Activated CD8-positive, alpha-beta memory T cell treated with anti-CD3 and anti-CD28 coated beads, Interleukin-2, amount 50 U/mL, for 1 hour (primary cell): Measurements from ENCODE around the gene GPR31.

Source experiments
- DNase-seq: peaks from one replicate; pipeline ENCODE4 v3.0.0-alpha.2; 2020; ENCODE audit errors: extremely low read depth

Gene GPR31

GRCh38 chr6:167140589-167141474 is 16.9 kb downstream of the GPR31 start:
- no peak for DNase-seq

DNA sequence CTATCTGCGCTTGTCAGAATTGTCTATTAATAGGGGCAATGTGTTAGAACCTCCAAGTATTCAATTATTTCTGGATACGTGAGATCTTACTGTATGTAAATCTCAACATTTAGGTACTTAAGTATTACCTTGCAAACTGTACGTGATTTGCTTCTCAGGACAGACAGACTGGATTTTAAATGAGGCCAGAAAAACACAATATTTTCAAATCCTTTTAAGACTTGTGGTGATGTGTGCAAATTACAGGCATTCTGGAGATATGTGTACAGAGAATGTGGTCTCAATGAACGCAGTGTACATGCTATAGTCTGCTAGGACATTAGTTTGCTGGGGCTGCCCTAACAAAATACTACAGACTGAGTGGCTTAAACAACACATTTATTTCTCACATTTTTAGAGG is 18.0 kb downstream of the GPR31 start:
- DNase-seq: no peak

DNA sequence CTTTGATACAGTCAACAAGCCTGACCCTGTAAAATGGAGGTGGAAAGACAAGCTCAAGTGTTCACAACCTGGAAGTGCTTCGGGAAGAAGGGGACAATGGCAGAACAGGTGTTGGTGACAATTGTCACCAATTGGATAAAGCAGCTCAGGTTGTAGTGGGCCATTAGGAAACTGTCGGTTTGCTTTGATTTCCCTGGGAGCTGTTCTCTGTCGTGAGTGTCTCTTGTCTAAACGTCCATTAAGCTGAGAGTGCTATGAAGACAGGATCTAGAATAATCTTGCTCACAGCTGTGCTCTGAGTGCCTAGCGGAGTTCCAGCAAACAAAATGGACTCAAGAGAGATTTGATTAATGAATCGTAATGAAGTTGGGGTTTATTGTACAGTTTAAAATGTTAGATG is 19.9 kb downstream of the GPR31 start:
- no peak for DNase-seq

- no peak for DNase-seq
Measured at GRCh38 chr6:167137081-167137480, 20.7 kb downstream of the GPR31 start.

GRCh38 chr6:167136376-167136775 is 21.4 kb downstream of the GPR31 start:
- DNase-seq: no peak

- DNase-seq: no peak
Measured at GRCh38 chr6:167134448-167135328, 23.1 kb downstream of the GPR31 start.

DNA sequence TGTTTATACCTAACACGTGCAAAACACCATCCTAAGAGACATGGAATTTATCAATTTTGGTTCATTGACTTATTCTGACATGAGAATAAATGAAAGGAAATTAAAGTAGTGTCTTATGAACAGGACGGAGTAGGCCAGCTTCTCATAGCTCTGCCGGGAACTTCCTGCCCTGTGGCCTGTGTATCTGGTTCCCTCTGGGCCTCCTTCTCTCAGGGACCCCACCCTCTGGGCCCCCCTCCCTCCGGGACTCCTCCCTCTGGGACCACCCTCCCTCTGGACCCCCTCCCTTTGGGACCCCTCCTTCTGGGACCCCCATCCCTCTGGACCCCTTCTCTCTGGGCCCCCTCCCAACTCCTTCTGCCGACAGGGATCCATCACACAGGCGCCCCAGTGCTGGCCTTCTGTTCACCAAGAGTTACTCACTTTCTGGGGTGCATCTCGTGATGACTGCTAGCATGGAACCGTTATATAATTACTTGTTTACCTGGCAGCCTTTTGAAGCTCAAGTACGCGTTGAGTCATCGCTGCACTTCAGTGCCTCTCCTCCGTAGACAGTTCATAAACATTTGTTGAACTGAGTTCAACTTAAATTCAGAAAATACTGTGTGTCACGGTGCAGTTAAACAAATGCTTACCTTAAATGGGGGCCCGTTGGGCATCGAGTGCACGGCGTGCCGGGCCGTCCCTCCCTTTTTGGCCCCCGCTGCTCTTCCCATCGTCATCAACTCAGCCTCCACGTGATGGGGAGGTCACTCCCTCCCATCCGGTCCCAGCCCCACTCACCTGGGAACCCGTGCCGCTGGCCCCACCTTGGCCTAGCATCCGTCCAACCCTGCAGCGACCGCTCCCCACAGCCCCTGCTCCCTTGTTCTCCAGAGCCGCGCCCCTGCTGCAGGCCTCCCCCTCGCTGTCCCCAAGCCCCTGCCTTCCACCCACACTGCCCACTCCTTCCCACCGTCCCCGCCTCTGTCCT is 26.8 kb downstream of the GPR31 start:
- no peak for DNase-seq

DNA sequence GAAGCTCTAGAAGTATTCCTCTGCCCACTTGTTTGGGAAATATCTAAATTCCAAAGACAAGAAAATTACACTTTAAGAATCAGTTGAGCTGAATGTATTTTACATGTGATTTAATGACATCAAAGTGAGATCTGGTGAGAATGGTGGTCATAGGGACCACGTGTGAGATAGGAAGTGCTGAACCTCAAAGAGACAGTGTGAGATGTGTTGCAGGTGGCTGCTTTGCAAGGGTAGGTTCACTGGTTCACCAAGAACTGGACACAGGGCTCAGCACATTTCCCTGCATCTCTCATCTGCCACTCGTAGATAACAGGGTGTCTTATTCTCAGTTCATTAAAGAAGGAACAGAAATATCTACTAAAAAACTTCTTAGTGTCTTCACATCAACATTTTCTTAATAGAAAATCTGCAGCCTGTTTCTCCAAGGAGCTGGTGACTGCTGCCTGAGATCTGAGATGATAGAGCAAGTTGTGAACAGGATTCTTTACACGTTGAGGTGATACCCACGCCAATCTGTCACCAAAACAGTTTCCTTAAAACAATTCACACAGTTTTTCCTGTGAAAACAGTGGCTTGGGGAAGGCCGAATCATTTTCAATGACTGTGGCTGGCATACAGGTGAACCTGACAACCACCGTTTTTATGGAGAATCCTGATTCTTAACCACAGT is 27.6 kb downstream of the GPR31 start:
- DNase-seq: no peak

GRCh38 chr6:167129562-167129961 is 28.2 kb downstream of the GPR31 start:
- no peak for DNase-seq

DNA sequence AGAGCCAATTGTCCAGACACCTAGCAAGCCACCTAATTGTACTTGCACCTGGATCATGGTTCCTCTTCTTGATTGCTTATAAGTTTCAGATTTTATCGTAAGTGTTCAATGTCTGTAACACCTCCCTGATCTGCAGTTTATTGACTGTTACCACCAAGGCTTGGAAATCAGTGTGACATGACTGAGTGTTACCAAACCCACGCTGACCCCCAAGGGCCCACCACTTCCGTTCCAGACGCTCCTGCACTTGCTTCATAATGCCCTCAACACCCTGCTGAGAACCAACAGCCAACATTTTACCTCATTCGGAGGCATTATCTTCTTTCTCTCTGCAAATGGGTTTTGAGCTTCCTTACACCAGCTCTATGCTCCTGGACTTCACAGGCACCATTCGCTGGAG is 28.6 kb downstream of the GPR31 start:
- no peak for DNase-seq

- DNase-seq: no peak
Measured at GRCh38 chr6:167127785-167128531, 29.8 kb downstream of the GPR31 start.

DNA sequence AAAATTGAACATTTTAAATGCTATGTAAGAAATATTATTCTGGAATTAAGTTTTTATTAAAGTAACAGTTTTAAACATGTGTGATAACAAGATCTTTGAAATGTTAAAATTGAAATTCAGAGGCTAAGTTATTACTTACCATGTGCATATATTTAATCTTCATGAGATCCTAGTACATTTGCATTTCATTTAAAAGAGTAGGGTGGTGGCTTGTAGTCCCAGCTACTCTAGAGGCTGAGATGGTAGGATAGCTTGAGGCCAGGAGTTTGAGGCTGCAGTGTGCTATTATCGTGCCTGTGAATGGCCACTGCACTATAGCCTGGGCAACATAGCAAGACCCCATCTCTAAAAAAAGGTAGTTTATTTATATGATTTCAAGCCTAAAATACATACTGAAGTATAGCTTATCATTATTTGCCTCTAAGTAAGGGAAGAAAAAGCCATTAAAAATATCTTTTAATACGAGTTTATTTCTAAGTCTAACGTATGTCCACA is 31.9 kb downstream of the GPR31 start:
- DNase-seq: no peak

DNA sequence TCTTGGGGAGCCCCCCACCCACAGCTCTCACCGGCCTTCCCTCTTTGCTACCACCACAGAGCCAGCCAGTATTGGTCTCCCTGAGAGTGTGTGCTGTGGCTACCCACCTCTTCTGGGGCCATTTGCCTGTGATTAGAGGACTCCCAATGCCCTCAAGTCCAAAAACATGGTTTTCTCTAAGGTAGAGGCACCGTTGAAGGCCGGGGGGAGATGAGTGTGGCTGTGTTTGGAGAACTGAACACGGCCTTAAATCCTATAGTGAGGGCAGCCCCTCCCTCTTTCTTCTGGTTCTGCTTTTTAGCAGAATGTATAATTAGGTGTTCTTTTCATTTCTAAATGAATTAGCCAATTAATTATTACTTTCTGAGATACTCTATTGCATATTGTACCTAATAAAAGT is 32.4 kb downstream of the GPR31 start:
- DNase-seq: no peak

GRCh38 chr6:167124753-167125152 is 33.0 kb downstream of the GPR31 start:
- no peak for DNase-seq

DNA sequence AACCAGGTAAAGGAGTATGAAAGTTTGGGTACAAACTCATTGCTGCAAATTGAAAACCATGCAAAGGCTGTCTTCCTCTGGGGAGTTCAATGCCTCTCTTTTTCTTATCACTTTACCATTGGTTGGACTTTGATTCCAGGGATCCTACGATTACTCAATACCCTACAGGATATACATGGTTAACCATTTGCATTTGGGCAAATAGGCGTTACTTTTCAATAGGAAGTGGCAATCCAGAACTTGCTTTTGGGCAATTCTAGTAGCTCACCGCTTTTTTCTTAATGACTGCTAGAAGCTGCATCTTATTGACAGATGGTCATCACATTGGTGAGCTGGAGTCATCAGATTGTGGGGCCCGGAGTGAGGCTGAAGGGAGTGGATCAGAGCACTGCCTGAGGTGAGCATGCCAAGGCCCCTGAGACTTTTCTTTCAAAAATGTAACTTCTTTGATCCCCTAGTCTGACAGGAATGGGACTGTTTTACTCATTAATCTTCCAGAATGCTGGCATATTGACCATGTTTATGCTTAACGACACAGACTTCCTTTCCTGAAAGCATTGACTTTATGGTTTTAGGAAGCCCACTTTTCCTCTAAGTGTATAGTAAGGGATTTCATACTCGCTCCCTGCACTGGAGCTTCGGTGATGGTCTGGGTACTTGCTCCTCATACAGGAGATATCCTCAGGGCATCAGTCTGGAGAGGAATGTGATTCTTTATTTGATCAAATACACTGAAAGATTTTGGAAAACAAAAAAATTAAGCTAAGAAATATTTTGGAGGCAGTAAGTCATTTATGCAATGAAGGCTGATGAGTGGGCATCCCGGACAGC is 34.7 kb downstream of the GPR31 start, which contains the start of gene CCR6:
TSS of gene CCR6 (plus strand) at position 270 of the 831 bp plus-strand sequence. CDS start 13,039 bp downstream, outside the sequence.
- no peak for DNase-seq

GRCh38 chr6:167122041-167122826 is 35.5 kb downstream of the GPR31 start:
- DNase-seq: no peak

DNA sequence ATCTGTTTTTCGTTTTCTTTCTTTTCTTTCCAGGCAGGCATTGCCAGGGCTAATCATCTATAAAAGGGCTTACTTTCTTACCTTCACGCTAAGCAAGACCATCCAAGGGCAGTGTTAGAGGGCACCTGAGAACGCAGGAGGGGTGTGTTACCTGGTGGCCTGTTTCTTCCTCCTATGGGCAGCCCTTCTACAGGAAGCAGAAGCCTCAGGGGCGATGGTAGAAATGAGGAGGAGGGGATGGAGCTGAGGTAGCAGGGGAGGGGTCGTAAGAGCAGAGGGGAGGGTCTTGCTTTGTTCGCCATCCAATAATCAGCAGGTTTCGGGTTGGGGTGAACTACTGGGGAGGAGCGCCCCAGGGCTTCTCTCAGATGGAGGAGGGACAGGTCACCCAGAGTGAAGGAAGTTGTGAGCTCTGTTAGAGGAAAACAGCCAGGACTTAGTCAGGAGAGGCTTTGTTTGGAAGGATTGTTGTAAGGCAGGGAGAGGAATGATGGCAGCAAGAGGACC is 36.4 kb downstream of the GPR31 start:
- DNase-seq: no peak

GRCh38 chr6:167120583-167120903 is 37.2 kb downstream of the GPR31 start:
- DNase-seq: no peak
